Stimulated activated CD8-positive, alpha-beta memory T cell treated with anti-CD3 and anti-CD28 coated beads, Interleukin-2, amount 100 ng/mL, for 48 hours (primary cell): ENCODE measurements around the gene ITPRID2.

Experiments
- DNase-seq, 2 donors: peaks; one replicate each; pipeline ENCODE4 v3.0.0-alpha.2; 2020; ENCODE audit warnings: low read depth in 2 of 2

The ITPRID2 gene

DNA sequence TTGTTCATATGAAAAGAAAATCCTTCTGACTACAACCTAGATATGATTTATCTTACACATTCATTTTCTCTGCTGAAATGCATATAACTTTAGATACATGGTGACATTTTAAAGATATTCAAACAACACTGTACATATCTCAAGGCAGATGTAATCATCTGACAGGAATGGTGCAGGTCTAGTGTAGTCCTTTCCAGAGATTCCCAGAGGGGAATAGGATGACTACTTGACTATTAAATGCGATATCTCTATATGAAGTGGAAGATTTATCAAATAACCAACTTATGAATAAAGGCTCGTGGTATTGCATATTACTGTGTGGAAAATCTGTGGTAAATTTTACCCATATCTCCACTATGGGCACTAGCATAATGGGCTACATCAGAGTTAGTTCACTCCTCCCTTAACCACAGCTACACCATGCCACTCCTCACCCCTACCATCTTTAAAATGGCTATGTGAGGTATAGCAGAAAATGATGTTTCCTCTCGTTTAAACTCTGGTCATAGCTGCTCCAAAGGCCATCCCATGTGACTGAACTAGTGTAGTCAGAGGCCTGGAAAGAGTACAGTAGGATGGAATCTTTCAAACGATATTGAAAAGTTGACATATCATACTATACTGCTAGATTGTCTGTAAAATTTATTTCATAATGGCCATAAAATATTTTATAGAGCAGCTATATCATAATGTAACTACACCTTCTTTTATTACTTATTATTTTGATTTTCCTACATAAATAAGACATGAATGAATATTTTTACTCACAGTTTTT is 9.1 kb upstream of the ITPRID2 start:
- DNase-seq, result no peak

DNA sequence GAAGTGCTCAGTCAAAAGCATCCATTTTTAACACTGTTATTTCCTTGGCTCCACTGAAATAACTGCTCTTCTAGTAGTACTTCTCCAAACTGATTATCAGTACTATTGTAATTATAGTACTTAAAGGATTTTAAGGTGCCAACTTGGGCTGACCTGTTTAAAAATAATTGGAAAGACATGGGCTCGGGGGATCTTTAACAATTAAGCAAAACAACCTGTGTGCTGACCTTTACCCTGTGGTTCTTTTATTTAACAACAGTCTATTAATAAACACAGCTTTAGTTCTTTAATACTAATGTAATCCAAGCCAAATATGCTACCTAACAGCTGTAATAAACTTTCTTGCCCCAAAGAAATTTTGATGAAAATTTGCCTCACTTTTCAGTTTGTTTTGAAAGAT is 6.9 kb upstream of the ITPRID2 start:
- DNase-seq, result no peak

DNA sequence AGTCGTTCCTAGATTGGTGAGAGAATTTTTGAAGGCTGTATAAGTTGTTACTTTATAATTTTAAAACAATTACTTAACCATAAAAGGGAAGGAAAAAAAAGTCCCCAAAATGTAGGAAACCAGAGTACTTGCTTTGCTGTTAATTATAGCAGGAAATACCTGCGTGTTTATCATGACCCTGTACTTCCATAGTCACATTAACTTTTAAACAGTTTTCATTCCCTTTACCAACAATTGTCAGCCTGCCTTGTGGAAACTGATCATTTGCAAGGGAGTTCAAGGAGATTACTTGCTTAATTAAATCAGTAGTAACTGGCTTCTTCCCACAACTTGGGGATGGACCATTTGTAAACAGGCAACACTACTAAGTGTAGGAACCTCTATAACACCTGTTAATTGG is 6.4 kb upstream of the ITPRID2 start:
- DNase-seq, result no peak

DNA sequence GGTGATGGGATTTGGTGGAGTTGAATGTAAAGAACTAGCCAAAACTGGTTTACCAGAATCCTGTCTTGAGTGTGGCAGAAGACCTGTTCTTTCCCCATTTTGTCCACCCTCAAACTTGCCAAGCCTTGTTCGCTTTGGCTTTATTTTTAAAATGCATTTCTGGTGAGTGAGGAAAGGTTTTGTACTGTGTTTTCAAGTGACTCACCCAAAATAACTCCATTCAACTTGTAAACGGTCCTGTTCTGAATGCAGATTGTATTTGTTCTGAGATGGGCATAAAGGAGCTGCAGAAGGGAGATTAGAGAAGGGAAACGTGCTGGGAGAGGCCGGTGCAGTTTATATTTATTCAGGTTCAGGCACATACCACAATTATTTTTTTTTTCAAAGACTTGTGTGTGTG is 5.3 kb upstream of the ITPRID2 start:
- DNase-seq, result no peak

DNA sequence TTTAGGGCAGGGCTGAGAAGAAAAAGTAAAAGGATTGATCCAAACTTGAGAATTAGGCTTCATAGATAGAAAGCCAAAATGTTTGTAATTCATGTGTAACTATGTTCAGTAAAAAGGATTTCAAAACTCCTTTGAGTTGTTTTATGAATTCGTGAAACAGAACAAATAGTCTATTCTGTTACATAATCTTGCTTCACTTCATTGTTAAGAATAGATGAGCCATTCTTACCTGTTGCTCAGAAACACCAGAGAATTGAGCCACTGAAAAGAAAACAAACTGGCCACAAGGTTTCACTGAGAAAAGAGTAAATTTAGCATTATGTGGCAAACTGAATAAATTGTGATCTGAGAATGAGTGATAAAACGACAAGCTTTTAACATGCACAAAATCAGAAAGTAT is 4.5 kb upstream of the ITPRID2 start:
- no peak for DNase-seq

DNA sequence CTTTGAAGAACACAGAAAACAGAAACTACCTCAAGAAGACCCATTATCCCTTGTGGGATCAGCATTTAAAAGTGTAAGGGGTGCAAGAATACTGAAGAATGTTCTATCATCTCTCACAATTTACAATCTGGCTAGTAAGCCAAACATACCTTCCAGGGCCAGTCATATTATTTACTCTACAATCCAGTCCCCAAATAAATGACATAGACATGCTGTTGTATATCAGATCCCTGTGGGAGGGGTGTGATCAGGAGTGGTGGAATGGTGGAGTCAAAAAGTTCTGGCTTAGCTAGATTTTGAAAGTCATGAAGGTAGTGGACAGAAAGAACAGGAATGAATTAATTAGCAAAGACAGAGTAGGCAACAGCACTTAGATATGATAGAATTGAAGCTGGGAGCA is 1.8 kb upstream of the ITPRID2 start:
- DNase-seq, result no peak

DNA sequence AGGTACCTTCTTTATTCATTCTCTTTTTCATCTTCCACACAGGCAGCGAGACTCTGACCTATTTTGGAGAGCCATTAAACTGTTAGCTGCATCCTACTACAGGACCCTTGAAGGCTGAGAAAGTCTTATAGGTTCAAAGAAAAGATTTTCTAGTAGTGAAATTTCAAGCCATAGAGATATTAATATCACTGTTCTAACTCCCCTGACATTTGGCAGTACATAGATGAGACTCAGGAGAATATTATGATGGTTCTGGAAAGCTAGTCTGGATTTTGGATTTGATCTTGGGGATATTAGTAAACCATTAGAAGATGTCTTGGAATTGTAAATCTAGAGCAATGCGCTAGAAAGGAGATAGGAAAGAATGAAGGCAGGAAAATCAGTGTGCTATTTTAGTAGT is 1.3 kb upstream of the ITPRID2 start:
- no peak for DNase-seq

DNA sequence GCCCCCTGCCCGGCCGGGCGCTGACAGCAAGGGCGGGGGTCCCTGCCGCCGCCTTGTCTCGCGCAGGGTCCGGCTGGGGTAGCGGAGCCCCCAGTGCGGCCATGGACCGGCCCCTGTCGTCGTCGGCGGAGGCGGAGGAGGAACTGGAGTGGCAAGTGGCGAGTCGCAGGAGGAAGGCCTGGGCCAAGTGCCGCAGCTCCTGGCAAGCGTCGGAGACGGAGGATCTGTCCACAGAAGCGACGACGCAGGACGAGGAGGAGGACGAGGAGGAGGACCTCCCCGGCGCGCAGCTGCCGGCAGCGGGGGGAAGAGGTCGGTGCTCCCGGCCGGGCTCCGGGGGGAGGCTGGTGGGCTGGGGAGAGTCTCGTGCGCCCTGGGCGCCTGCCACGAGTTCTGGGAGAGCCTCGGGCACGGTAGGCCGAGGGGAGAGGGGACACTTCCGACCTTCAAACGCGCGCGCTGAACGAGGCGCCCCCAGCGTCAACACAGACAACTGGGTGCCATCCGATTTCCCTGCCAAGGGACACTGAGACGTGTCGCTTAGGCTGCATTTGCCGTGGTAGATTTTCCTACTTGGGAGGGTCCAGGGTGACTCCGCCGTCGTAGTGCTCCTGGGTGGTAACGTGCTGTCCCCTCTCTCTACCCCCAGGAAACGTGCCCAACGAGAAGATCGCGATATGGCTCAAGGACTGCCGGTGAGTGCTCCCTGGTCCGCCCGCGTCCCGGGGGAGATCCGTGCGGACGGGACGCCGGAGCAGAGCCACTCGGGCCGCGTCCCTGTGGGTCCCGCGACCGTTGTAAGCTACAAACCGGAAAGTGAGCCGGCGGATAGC is 652 bp downstream of the ITPRID2 start:
- peak; percentile 42 to 49 for DNase-seq

DNA sequence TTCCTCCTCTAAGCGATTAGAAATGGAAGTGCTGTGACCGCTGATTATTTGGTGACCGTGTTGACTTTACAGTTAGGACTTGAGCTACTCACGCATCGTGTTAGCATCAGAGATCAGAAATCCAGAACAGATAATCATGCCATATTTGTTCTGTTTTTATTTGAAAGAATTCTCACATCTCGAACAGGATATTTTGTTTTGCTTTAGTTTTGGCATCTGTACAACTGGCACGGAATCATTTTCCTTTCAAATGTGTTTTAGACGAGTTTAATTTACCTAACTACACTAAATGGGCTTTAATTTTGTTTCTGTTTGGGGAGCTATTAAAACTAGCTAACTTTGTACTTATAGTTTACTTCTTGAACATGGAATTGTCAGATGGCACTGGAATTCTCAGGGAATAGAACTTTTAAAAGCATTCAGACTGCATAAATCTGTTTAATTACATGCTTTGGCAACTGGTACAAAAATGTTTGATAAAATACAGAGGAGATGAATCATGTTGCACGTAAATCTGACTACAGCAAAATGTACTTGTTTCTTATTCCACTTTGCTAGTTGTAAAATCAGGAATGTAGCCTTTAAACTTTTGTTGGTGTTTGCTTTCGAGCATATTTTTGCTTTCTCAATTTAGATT is 1.4 kb downstream of the ITPRID2 start:
- DNase-seq, result no peak

DNA sequence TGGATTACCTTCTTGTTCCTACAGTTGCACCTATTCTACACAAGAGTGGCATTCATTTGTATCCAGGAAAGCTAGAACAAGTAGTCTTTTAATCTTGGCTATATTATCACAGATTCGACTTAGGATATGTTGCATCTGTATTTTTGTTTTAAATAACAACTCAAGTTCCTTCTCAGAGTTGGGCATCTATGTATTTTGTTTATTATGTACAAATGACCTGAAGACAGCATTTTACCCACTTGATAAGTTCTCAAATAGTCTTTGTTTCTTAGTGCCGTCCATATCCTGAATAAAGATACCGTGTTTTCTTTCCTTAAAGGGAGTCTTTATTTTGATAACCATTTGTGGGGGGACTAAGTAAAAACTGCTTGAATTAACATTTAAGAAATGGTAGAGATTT is 2.9 kb downstream of the ITPRID2 start:
- DNase-seq, result no peak

DNA sequence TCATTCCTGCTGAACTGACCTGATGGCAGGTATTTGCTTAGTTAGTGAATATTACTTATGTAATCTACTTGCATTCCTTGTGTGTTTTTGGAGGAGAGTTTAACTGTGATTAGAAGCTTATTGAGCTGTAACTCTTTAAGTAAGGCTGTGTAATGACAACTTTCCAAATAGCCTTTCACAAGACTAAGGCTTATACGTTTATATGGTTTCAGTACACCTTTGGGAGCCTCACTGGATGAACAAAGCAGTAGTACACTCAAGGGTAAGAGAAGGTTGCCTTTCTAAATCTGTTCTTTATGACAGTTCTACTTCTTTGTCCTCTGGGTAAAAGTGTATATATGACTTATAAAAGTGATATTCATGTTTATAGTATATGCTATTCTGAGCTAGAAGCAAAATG is 4.3 kb downstream of the ITPRID2 start:
- DNase-seq, result no peak

DNA sequence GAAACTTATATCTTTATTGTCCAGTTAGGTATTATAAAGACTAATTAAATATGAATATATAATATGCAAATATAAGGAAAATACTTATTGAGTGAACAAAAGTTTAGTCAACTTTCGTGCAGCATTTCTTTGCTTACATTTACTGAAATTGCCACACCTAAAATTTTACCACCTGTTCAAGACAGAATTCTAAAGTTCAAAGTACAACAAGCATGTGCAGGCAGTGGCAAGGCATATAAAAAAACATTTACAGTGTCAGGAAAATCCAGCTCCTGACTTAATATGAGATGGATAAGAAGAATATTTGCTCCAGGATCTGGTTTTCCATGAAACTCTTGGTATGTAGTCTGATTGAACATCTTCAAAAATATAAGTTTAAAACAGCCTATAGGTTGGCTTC is 4.8 kb downstream of the ITPRID2 start:
- no peak for DNase-seq

DNA sequence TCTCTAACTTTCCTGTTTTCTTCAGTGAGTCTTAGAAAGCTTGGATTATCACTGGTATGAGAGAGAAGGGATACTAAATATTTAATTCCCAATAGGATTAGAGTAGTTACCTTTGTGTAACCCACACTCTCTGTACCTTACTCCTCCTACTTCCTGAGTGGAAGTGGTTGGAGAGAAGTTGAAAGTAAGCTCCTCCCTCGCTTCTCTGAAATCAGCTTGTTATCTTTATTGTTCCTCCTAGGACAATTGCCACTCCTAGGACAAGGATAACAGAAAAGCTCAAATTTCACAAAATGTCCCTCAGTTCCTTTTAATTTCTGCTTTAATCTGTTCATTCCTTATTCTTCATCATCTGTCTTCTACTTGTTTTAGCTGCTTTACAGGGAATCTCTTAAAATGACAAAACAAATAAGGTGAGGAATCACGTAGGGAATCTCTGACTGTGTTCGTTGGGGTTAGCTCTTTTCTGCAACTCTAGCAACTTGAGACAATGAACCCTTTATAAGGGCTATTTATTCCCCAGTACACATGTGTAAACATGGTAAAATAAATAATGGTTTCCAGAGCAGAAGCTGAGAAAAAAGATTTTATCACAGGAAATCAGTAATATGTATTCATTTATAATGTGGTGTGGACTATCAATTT is 8.6 kb downstream of the ITPRID2 start:
- DNase-seq, result no peak

DNA sequence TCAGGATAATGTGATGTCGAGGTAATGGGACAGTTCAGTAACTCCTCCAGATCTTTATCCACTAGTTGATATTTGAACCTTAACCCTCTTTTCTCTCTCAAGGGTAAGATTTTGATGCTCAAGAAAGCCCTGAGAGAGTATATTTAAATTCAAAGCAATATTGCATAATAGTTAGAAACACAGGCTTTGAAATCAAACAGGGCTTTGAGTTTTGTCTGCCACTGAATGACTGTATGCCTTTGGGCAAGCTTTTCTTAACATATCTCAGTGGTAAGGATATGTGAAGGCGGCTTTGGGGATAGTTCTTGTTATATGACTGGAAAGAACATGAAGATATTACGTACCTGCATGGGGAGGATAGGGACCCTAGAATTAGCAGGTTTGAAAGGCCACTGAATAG is 11.1 kb downstream of the ITPRID2 start:
- no peak for DNase-seq

DNA sequence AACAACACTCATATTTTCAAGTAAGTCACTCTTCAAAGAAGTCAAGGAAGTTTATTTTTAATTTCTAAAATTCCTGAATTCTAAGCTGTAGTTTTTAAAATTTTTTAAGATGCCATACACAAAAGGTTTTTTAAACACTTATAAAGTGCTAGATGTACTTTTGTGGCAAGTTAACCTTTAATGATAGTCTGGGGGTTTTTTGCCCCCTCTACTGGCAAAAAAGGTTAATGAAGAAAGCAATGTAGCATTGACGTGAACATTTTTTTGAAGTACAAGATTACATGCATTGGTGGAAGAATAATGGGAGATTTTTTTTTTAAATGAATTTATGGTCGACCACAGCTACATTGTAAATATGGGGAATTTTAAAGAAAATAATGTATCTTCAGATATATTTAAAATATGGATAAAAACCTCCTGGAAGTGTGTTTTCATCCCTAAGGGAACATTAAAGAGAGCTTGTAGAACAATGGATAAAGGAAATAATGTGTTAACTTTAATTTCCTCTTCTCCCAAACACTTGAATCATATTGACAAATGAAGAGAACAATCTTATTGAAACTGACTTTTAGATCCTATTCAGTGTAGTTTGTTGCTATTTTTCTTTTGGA is 12.6 kb downstream of the ITPRID2 start:
- no peak for DNase-seq

DNA sequence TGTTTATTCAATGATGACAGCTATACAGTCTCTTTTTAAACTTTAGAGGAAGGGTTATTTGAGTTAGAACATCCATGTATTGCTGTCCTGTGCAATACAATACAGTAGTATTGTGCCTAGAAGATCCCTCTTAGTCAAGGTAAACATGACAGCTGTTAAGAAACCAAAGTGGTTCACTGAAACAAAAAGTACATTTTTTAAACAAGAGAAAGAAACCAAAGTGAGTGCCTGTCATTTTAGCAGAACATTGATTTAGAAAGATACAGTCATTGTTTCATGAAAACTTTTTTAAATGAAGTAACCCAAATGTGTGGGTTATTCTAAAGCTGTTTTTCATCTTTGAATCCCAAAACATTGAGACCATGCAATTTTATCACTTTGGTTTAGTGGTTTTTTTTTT is 15.5 kb downstream of the ITPRID2 start:
- DNase-seq, result no peak

DNA sequence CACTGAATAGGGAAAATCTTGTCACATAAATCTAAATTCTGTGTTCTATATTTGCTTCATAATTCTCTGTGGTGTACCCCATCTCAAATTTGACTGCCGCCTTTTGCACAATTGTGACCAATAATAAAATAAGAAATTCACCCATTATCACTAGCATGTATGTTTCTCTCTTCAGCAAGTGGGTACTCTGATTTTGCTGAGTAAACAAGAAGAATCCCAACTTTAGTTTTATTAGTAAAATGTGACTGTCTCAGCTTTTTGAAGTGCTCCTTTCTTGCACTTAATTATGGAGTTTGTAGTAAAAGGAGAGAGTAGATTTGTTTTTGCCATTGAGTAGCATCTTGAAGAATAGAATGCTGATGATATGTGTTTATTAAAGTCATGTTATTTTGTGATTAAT is 16.1 kb downstream of the ITPRID2 start:
- DNase-seq, result no peak

DNA sequence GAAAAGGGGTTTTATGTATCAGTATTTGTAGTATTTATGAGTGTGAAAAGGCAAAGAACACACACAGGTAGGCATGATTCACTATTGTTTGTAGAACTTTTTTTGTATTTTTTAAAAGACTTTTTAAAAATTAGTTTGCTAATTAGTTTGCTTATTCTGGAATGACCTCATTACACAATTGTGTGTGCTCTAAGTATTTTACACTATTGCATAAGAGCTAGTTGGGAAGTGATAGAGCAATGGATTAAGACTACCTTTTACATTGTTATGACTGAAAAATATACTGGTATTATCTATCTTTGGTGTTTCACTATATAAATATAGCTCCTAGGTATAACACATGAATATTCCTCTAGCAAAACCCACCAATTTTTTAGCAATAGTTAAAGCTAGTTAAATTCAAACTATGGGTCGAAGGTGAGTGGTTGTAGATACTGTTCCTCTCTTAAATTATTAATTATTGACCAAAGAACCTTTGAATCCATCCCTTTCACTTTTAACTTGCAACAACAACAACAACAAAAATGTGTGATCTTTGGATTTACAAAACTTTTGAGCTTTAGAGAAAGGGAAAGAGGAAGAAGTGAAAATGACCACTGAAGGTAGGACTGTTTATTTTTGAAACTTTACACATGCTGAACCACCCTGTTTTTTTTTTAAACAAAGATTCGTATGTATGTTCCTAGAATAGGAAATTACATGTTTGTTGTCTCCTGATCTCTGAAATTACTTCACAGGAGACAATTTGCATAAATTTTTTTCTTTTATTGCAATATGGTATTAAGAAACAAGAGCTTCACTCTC is 18.7 kb downstream of the ITPRID2 start:
- DNase-seq, result no peak

DNA sequence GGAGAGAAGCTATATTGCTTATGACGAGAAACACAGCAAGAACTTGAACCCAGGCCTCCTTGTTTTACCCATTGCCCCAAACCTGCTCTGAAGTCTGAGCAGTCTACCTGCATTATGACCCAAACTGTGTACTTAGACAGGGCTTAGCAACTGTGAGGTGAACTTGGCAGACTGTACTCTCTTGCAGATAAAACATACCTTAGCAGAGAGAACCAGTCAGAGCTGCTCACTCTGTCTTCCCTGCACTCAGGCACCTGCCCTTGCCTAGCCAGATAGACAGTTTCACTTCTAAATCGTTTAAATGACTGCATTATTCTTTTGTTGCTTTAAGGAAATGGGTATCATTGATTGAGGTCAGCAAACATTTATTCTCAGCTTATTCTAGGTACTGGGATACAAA is 20.3 kb downstream of the ITPRID2 start:
- no peak for DNase-seq

DNA sequence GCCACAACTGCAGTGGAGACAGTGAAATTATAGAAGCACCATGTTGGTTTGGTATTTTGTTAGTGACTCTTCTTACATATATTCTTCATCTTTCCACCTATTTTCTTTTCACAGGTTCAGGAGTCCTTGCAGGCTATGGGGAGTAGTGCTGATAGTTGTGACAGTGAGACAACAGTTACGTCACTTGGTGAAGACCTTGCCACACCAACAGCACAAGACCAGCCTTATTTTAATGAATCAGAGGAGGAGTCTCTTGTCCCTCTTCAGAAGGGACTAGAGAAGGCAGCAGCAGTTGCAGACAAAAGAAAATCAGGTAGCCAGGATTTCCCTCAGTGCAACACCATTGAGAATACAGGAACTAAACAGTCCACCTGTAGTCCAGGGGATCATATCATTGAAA is 23.6 kb downstream of the ITPRID2 start:
- DNase-seq, result no peak
